IMR-90 (cell line): Measurements from ENCODE around the gene ARHGAP32. TPM values are rescaled to one million over a fixed set of nuclear protein-coding genes. Genes with fewer than 3 reads are reported as not detected.

ENCODE experiments used
- ATAC-seq: fragments of 200-7000 bp; cut with Tn5 transposase; 2 replicates; pipeline ENCODE4 v1.9.1; 2020; ENCODE audit warnings: low read depth, mild to moderate bottlenecking, moderate library complexity
- BruUV-seq: library from RNA; stranded (reverse); fragments of 400-500 nt; replicated peaks from 2 replicates; lab custom pipeline; 2021; lab: Mats Ljungman, UMichigan
- CTCF ChIA-PET: fragments of 300-600 bp; formaldehyde crosslinking; extraction: SDS; loops from one replicate; lab custom pipeline; 2021; ENCODE audit warnings: antibody characterized with exemption; lab: Yijun Ruan, JAX
- POLR2A ChIA-PET: fragments of 300-600 bp; sonication (Branson Sonifier 250); formaldehyde crosslinking; loops from one replicate; lab custom pipeline; 2022; ENCODE audit warnings: antibody characterized with exemption; ENCODE audit not compliant: unreplicated experiment; lab: Charles Lee
- DNase-seq: peaks from one replicate; pipeline ENCODE4 v3.0.0; 2013
- H2AFZ ChIP-seq: replicated peaks from 2 replicates; pipeline ENCODE3; 2013; ENCODE audit warnings: low read length, mild to moderate bottlenecking; ENCODE audit not compliant: poor library complexity
- H2AK5ac ChIP-seq: 2 replicates; pipeline ENCODE4 v1.6.1; 2013; ENCODE audit warnings: low read depth, low read length, inconsistent platforms
- H2AK9ac ChIP-seq: replicated peaks from 2 replicates; pipeline ENCODE3; 2013; ENCODE audit warnings: mild to moderate bottlenecking, low read depth, low read length, moderate library complexity; ENCODE audit not compliant: poor library complexity
- H2BK120ac ChIP-seq: 2 replicates; pipeline ENCODE4 v1.6.1; 2013; ENCODE audit warnings: low read depth, low read length, inconsistent platforms
- H2BK15ac ChIP-seq: 3 replicates; pipeline ENCODE4 v1.6.1; 2013; ENCODE audit warnings: low read depth, low read length, inconsistent platforms
- H2BK20ac ChIP-seq: 2 replicates; pipeline ENCODE4 v1.6.1; 2013; ENCODE audit warnings: low read depth, mild to moderate bottlenecking, inconsistent platforms, low read length, moderate library complexity
- H2BK5ac ChIP-seq: 2 replicates; pipeline ENCODE4 v1.6.1; 2013; ENCODE audit warnings: mild to moderate bottlenecking, low read depth, low read length, inconsistent platforms; ENCODE audit not compliant: poor library complexity, severe bottlenecking
- H3K14ac ChIP-seq: replicated peaks from 2 replicates; pipeline ENCODE4 v1.6.1; 2013; ENCODE audit warnings: low read depth, low read length, inconsistent platforms
- H3K18ac ChIP-seq: 2 replicates; pipeline ENCODE4 v1.6.1; 2013; ENCODE audit warnings: low read depth, low read length, control low read depth
- H3K23ac ChIP-seq: 2 replicates; pipeline ENCODE4 v1.6.1; 2013; ENCODE audit warnings: low read depth, low read length, inconsistent platforms
- H3K27ac ChIP-seq: 2 replicates; pipeline ENCODE4 v1.5.1; 2013; ENCODE audit warnings: mild to moderate bottlenecking, control low read depth, low read length; ENCODE audit not compliant: insufficient read depth
- H3K27me3 ChIP-seq: 2 replicates; pipeline ENCODE4 v1.6.1; 2013; ENCODE audit warnings: low read length; ENCODE audit not compliant: control insufficient read depth, insufficient read depth
- H3K36me3 ChIP-seq: 2 replicates; pipeline ENCODE4 v1.6.1; 2013; ENCODE audit warnings: low read length, mixed read lengths; ENCODE audit not compliant: control insufficient read depth, insufficient read depth
- H3K4ac ChIP-seq: 2 replicates; pipeline ENCODE4 v1.6.1; 2013; ENCODE audit warnings: low read depth, low read length, inconsistent platforms
- H3K4me1 ChIP-seq: 2 replicates; pipeline ENCODE4 v1.6.1; 2013; ENCODE audit warnings: low read length, mixed read lengths; ENCODE audit not compliant: control insufficient read depth, insufficient read depth
- H3K4me2 ChIP-seq: 2 replicates; pipeline ENCODE4 v1.6.1; 2013; ENCODE audit warnings: low read depth, mild to moderate bottlenecking, control low read depth, low read length, moderate library complexity
- H3K4me3 ChIP-seq: 2 replicates; pipeline ENCODE4 v1.5.1; 2013; ENCODE audit warnings: low read depth, mild to moderate bottlenecking, control low read depth, low read length, moderate library complexity; ENCODE audit not compliant: insufficient read depth
- H3K56ac ChIP-seq: 2 replicates; pipeline ENCODE4 v1.6.1; 2013; ENCODE audit warnings: low read length, inconsistent platforms; ENCODE audit not compliant: insufficient read depth; ENCODE audit errors: extremely low read depth
- H3K79me1 ChIP-seq, 2 experiments: 2 replicates each; pipeline ENCODE4 v1.6.1; 2013; ENCODE audit warnings: low read length in 2 of 2, inconsistent platforms in 1 of 2, low read depth in 1 of 2
- H3K9ac ChIP-seq: 2 replicates; pipeline ENCODE4 v1.6.1; 2013; ENCODE audit warnings: low read depth, low read length, control low read depth
- H3K9me1 ChIP-seq: 2 replicates; pipeline ENCODE4 v1.6.1; 2013; ENCODE audit warnings: low read length, inconsistent platforms; ENCODE audit not compliant: insufficient read depth
- H3K9me3 ChIP-seq: 2 replicates; pipeline ENCODE4 v1.6.1; 2013; ENCODE audit warnings: low read length; ENCODE audit not compliant: control insufficient read depth, insufficient read depth
- H4K20me1 ChIP-seq: 2 replicates; pipeline ENCODE4 v1.6.1; 2013; ENCODE audit warnings: low read length, inconsistent platforms; ENCODE audit not compliant: insufficient read depth
- H4K5ac ChIP-seq: 2 replicates; pipeline ENCODE4 v1.6.1; 2013; ENCODE audit warnings: mild to moderate bottlenecking, low read depth, low read length, control low read depth
- H4K8ac ChIP-seq, 2 experiments: 2 replicates each; pipeline ENCODE4 v1.6.1; 2013; ENCODE audit warnings: low read depth in 2 of 2, low read length in 2 of 2, control low read depth in 1 of 2, inconsistent platforms in 1 of 2
- H4K91ac ChIP-seq: 2 replicates; pipeline ENCODE4 v1.6.1; 2013; ENCODE audit warnings: low read depth, low read length, inconsistent platforms; ENCODE audit not compliant: insufficient read depth
- CHD1 ChIP-seq: IDR thresholded peaks from 2 replicates; pipeline ENCODE4 v1.6.1; 2012; ENCODE audit warnings: low read depth, low read length, improper control_type of control experiment
- MAFK ChIP-seq: IDR thresholded peaks from 2 replicates; pipeline ENCODE4 v1.6.1; 2012; ENCODE audit warnings: low read depth, low read length, improper control_type of control experiment
- MXI1 ChIP-seq: IDR thresholded peaks from 2 replicates; pipeline ENCODE4 v1.6.1; 2012; ENCODE audit warnings: low read depth, mild to moderate bottlenecking, low read length, moderate library complexity, borderline replicate concordance
- NFE2L2 ChIP-seq: fragments of 150-350 bp; IDR thresholded peaks from 2 replicates; pipeline ENCODE4 v1.6.1; 2016; ENCODE audit warnings: low read depth, mild to moderate bottlenecking, low read length
- RAD21 ChIP-seq: IDR thresholded peaks from 2 replicates; pipeline ENCODE4 v1.6.1; 2012; ENCODE audit warnings: low read length, improper control_type of control experiment
- RCOR1 ChIP-seq: IDR thresholded peaks from 2 replicates; pipeline ENCODE4 v1.6.1; 2012; ENCODE audit warnings: mild to moderate bottlenecking, low read length, improper control_type of control experiment; ENCODE audit not compliant: insufficient replicate concordance
- RFX5 ChIP-seq: IDR thresholded peaks from 2 replicates; pipeline ENCODE4 v1.8.0; 2012; ENCODE audit warnings: low read depth, mild to moderate bottlenecking, low read length, moderate library complexity
- USF2 ChIP-seq: fragments of 150-350 bp; IDR thresholded peaks from 2 replicates; pipeline ENCODE4 v1.6.1; 2017; ENCODE audit warnings: mild to moderate bottlenecking, antibody characterized with exemption, low read length, low read depth
- WGBS, 2 experiments: methylation state at CpG; one replicate each; pipeline versions ENCODE4 v1.1.5 to v1.1.7; 2013; ENCODE audit warnings: missing lambda C conversion rate in 2 of 2; ENCODE audit not compliant: insufficient read length in 1 of 2; ENCODE audit errors: extremely low coverage in 2 of 2; 5-methylcytosine and 5-hydroxymethylcytosine counted together
- dilution Hi-C: fragments of 300-500 bp; cut with HindIII; formaldehyde crosslinking; loops from one replicate; pipeline ENCODE4 v1.14.3; 2018; ENCODE audit warnings: low sequenced_read_pairs; ENCODE audit not compliant: unreplicated experiment
- in situ Hi-C: fragments of 300-500 bp; cut with MboI; formaldehyde crosslinking; loops from 3 replicates; pipeline ENCODE4 v1.14.3; 2019; ENCODE audit warnings: low sequenced_read_pairs, inconsistent platforms, mixed read lengths
- intact Hi-C: fragments of 100-400 bp; cut with micrococcal nuclease; formaldehyde crosslinking; loops from 2 replicates; pipeline ENCODE4 v1.10.0; 2022
- polyA plus RNA-seq, 3 experiments: library from polyadenylated mRNA; depleted of rRNA; stranded (reverse); fragments of >200 nt; gene quantifications; 2 replicates each; pipeline ENCODE4 v1.2.3, GENCODE V29; 2012; ENCODE audit warnings: low replicate concordance in 1 of 3
- total RNA-seq: library from RNA; depleted of rRNA; stranded (reverse); fragments of >200 nt; gene quantifications from 2 replicates; pipeline ENCODE4 v1.2.3, GENCODE V29; 2012

The ARHGAP32 gene
- total and polyA plus RNA-seq, 2 of the 4 experiments (the other 2 are of a cell fraction): 4.1 to 8.4 TPM

GRCh38 chr11:129224538-129224937, 32.4 kb upstream of the ARHGAP32 start:
- CTCF ChIA-PET: no interaction called here
- no peak overlapping the region for H4K5ac ChIP-seq
- 69% methylated on average over 2 of the region's 3 CpGs; no CpG with 5 or more reads in 1 of the 2 experiments for WGBS, 2 experiments

More at GRCh38 chr11:129224538-129224937, 32.4 kb upstream of the ARHGAP32 start:
- no peak overlapping the region for H2BK120ac ChIP-seq
- no TSS peak for BruUV-seq
- H2BK20ac ChIP-seq: no peak overlapping the region
- in situ Hi-C loops (no loop called here), dilution Hi-C loops (no loop called here), intact Hi-C loops (no loop called here)
- no peak overlapping the region for H3K18ac ChIP-seq
- H2AK5ac ChIP-seq: no peak overlapping the region
- H3K4me3 ChIP-seq: no peak overlapping the region
- H3K27me3 ChIP-seq: no peaks in the 10 kb centered on the region
- H3K9me3 ChIP-seq: 0 out of 2 replicates have a peak, but pooled peaks cover 2% of the 10 kb centered on the region
- H3K79me1 ChIP-seq: peaks cover 4 to 21% of the 10 kb centered on the region in 2 experiments; a peak in 2 of 4 replicates
- H3K4ac ChIP-seq: no peak overlapping the region
- no peak overlapping the region for H3K14ac ChIP-seq
- no peak overlapping the region for H3K23ac ChIP-seq
- POLR2A ChIA-PET: no interaction called here
- TF ChIP-seq RAD21: no peak
- no peak for TF ChIP-seq USF2
- no peak for TF ChIP-seq MXI1
- no peak for TF ChIP-seq NFE2L2
- TF ChIP-seq MAFK: no peak
- TF ChIP-seq CHD1: no peak
- no peak for TF ChIP-seq RCOR1
- no peak for TF ChIP-seq RFX5
- H3K9me1 ChIP-seq: no peaks in the 10 kb centered on the region
- H2AK9ac ChIP-seq: no peak overlapping the region
- no peaks in the 10 kb centered on the region for H3K36me3 ChIP-seq
- no peak overlapping the region for H3K9ac ChIP-seq
- no peak overlapping the region for H4K8ac ChIP-seq
- peaks cover 3% of the 10 kb centered on the region for H3K4me1 ChIP-seq
- no peak overlapping the region for H3K56ac ChIP-seq
- no peak overlapping the region for H2AFZ ChIP-seq
- no peaks in the 10 kb centered on the region for H4K20me1 ChIP-seq
- no peak for DNase-seq
- ATAC-seq: no peak
- no peak overlapping the region for H2BK15ac ChIP-seq
- H2BK5ac ChIP-seq: no peak overlapping the region
- no peak overlapping the region for H3K4me2 ChIP-seq
- no peak overlapping the region for H3K27ac ChIP-seq
- no peak overlapping the region for H4K91ac ChIP-seq
